HG02840 (cell line): ENCODE data around the gene ADCY1.

Source experiments
- ATAC-seq: cut with Tn5 transposase; IDR thresholded peaks from one replicate; pipeline ENCODE4 v1.9.1; 2021; ENCODE audit warnings: mild to moderate bottlenecking, moderate library complexity, moderate number of reproducible peaks; ENCODE audit not compliant: unreplicated experiment, low FRiP score

ADCY1 gene

DNA sequence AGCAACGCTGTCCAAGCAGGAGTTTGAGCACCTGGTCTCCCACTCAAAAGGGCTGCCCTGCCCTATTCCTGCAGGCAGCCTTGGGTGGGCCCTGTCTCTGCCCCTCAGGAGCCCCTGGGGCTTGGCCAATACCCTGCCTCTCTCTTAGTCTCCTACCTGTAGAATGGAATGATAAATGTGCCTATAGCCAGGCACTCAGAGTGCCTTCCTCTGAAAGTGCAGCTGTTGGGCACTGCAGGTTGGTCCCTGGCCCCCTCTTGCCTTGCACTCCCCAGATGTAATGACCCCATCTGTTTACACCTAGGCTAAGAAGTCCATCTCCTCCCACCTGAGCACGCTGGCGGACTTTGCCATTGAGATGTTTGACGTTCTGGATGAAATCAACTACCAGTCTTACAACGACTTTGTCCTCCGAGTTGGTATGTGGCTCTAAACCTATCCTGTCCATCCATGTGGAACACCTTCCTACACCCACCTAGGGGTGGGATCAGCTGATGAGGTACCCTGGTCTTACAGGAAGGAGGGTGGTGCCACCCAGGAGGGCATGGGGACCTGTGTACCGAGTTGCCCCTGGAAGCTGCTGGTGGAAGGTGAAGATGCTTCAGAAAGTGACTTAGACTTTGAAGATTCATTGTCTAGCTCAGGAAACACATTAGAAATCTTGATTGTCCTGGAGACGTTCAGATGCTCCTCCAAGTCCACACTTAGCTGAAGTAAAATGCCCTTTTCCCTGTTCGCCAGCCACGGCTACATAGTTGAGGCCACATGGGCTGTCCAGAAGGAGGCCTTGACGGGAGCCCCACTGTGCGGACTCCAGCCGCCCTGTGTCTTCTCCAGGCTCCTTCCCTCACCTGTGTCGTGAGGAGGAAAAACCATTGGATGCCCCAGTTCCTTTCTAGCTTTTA, 134.1 kb downstream of the ADCY1 start:
- no peak for ATAC-seq

DNA sequence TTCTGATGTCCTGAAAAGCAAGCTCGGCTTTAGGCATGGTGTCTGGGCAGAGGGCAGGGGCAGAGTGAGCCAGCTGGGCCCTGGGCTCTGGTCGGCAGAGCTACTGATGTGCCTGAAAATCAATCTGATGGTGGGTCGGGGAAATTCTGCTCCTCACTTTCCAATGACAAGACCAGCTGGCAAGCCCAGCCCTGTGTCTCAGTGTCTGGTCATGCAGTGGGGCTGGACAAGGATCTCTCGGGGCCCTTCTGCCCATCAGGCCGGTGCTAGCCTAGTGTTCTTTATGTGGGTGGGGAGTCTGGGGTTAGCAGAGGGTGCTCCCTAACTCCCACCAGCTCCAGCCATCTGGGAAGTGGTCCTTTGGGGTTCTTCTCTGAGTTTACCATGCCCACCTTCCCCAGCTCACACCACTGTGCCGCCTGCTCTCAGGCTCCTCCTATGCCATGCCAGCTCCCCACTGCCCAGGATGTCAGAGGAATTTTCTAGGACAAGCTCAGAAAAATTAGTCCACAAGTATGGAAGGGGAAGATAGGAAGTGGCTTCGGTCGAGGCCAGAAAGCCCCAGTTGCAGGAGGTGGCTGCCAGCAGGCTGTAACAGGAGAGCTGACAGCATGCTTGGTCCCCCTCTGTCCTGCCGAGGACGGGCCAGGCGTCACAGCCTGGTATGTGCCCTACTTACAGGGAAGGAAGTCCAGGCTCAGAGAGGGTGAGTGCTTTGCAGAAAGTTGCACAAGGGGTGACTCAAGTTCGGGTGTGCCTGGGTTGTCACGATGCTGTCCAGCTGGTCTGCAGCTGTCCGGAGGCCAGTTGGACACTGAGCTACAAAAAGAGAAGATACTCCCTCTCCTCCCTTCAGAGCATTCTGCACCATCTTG, 135.2 kb downstream of the ADCY1 start:
- ATAC-seq: no peak

DNA sequence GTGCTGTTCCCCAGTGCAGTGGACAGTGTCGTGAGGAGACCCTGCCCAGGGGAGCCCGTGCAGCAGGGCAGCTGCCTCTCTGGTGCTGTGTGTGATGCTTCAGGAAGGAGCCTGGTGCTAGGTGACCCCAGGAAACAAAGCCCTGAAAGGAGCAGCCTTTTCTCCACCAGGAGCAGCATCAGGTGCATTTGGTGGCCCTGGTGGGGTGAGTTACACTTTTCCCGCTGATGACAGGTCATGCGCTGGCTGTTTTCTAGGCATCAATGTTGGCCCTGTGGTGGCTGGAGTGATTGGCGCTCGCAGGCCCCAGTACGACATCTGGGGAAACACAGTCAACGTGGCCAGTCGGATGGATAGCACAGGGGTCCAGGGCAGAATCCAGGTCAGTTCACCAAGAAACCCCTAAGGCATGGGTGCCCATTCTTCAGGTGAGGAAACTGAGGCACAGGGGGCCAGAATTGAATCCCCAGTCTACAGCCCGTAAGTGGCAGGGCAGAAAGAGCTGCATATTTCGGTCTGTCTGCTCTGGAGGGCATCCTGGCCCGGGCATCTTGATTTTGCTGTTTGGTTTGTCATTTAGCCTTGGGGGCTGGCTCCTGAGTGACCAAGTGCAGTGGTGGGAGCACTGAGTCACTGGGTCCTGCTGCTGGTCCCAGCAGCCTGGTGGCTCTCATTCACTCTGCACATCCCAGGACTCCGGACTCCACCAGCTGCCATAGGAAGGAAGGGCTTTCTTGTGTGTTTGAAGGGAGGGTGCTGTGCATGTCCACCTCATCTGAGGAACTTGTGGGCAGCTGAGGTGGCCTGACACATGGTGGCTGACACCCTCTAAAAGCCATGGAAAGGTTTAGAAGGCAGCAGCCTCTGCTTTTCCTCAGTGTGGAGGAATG, 136.3 kb downstream of the ADCY1 start:
- ATAC-seq: no peak

DNA sequence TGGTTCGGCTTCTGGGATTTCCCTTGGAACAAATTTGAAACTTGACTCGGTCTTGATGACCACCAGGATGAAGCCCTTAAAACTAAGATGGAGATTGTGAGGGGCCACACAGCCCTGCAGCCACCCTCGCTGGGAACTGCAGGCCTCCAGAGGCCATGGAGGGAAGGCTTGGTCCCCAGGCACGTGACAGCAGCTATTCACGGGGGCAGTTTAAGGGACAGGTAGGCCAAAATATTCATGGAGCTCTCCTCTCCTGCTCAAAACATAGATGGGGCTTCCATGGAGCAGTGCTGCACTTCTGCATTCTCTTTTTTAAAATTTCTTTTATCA, 137.0 kb downstream of the ADCY1 start:
- ATAC-seq: no peak

DNA sequence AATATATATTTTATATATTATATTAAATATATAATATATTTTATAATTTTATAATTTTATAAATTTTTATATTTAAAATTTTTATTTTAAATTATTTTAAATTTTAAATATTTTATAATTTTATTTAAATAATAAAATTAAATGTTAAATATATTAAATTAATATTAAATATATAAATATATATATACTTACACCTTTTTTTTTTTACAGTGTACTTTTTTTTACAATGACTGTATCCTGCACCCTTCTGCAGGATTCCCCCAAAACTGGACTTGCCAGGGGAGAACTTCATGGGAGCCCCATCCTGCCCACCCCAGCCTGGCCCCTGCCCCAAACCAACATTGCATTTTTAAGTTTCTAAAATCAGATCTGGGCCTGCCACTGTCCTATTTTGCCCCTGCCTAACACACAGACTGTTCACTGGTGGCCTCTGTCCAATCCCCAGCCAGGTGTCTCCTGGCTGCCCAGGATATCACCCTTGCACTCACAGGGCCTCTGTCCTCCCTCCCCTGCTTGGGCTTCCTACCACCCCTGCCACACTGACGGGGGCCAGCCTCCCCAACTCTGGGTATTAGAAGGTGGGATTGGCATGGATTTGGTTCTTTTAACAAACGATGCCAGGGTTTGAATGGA, 138.0 kb downstream of the ADCY1 start:
- no peak for ATAC-seq

DNA sequence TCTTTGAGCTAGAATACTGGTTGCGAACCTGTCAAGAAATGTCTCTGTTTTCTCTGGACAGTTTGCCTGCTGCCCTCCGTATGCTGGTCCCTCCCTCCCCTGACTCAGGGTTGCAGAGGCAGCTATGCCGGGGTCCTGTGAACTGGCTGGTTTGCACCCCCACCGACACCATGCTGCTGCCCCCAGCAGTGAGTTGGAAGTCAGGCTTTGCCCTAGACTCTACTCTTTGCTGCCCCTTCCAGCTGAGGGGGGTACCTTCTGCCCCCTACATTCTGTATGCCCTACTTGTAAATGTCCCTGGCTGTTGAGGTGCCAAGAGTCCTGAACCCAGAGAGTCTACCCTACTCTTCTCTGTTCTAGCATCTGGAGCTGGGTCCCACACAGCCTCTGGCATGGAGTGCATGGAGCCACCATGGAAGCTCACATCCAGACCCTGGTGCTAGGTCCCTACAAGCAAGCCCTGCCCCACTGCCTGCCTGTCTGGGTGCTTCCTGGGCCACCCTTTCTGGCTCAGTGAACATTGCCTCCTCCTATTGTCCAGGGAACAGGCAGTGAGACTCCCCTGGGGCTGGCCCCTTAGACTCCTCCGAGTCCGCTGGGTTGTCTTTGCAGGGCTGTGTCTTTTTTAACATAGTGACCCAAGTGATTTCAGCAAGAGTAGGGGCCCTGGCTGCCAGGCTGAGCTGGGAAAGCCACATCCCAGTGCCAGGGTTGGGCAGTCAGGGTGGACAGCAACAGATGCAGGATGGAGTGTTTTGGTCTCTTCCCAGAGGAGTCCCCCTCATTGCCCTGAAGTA, 138.9 kb downstream of the ADCY1 start:
- no peak for ATAC-seq

DNA sequence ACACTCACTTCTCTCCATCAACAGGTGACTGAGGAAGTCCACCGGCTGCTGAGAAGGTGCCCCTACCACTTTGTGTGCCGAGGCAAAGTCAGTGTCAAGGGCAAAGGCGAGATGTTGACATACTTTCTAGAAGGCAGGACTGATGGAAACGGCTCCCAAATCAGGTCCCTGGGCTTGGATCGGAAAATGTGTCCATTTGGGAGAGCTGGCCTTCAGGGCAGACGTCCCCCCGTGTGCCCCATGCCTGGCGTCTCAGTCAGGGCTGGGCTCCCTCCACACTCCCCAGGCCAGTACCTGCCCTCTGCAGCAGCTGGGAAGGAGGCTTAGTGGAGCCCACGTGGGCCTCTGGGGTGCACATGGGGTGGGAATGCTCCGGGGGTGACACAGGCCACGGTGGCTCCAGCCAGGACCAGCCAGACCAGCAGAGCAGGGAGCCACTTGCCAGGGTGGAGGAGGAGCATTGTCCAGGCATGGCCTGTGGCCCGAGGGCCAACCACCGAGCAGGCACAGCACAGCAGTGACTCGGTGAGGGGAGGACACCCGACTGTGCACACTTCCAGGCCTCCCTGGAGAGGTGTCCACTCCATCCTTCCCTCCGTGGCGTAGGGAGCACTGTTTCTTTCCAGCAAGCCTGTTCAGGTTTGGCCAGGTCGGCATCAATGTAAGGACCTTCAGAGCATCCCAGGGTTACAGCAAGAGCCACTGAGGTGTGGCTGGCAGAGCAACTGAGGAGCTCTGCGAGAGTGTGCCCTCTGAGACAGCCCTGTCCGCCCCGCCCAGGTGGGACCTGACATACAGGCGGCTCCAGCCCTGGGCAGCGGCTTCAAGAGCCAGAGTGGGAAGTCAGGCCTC, 139.7 kb downstream of the ADCY1 start:
- ATAC-seq: no peak

DNA sequence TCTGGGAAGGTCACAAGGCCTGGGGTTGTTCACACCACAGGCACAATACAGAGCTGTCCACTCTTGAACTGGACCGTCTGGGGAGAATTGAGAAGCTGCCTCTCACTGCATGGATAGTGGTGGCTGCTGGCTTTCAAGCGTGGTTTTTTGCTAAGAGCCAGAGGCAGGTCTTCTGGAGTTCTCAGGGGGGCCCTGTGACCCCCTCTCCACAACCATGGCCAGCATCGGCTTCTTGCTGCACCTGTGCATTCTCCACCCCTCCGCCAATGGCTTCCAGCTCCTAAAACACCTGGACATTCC, 140.3 kb downstream of the ADCY1 start:
- no peak for ATAC-seq

DNA sequence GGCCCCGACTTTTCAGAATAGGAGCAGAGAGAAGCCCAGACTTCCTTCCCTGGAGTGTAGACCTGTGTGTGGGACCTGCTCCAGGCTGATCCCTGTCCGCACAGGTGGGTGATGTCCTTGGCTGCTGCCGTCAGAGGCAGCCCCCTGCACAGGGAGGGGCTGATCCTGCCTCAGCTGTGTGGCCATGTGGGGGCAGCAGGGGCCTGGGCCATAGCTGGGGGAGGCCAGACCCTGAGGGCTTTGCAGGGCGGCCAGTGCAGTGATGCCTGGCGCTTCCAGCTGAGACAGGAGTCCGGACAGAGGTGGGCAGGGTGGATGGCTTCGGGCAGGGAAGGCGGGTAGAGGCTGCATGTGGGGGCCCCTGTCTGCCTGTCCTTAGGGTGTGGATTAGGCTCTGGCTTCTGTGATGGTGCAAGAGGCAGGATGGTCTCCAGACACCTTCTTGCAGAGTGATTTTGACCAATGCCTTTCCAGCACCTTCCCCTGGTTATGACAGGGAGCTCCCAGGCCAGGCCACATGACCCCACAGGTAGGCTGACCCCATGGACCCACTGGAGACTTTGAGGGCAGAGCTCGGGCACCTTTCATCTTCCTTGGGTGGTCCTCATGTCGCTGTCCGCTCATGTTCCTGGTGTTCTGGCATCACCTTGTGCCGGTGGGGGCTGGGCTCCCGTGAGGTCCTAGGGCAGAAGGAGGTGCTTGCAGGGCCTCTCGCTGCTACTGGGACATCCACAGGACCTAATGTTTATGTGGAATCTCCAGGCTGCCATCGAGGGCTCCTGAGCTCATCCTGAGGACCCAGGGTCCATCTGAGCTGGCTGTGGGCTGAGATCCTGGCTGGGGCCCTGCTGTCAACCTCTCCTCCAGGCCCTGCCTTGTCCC, 141.5 kb downstream of the ADCY1 start:
- ATAC-seq: no peak

DNA sequence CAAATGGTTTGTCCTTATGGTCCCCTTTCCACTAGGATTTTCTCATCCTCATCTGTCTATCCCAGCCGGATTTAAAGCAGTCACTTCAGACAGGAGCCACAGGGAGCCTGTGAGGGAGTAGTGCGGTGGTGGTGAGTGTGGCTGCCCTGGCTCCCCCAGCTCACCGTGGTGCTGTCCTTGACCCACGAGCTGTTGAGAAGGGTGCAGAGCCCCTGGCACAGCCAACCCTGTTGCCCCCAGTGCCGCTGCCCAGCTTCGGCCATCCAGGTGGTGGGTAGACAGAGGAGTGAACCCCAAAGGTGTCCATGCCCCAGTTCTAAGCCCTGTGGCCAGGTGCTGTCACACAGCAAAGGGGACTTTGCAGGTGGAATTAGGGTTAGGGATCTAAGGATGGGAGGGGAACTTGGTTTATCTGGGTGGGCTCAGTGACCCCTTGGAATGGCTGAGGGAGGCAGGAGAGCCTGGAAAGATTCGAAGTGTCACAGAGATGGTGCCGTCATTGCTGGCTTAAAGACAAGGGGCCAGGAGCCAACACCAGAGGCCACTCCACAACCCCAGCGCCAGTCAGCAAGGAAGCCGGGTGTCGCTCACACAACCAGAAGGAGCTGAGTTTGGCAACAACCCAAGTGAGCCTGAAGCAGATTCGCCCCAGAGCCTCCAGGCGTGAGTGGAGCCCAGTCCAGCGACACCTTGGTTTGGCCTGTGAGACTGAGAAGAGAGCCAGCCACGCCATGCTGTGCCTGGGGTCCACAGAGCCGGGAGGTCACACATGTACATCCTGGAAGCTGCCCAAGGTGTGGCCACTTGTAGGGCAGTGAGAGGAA, 142.4 kb downstream of the ADCY1 start:
- ATAC-seq: no peak

DNA sequence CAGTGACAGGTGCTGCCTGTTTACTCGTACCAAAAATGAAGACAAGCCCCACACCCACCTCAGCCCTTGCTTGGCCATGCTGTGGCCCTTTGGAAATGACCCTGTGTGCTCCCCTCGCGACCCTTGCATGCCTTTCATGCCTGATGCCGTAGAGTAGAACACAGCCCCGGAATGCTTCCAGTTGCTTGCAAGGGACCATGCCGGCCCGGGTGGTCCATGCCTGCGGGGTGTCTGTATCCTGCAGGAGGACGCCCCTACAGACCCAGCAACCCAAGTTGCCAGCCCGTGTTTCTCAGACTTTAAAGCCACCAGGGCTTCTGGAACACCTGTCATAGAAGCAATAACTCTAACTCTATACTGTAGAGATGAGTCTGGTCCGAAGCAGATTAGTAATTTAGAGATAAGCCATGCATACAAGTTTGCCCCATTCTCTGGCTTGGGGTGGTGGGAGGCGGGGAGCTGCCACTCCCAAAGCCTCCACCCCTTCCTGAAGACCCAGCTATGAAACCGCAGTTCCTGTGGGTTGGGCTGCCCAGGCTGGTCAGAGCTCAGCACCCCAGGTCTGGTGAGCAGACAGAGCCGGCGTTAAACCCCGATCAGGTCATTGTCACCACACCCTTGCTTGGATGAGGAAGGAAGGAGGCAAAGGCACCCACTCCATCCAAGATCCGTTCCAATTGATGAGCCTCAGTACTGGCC, 143.5 kb downstream of the ADCY1 start:
- ATAC-seq: no peak

DNA sequence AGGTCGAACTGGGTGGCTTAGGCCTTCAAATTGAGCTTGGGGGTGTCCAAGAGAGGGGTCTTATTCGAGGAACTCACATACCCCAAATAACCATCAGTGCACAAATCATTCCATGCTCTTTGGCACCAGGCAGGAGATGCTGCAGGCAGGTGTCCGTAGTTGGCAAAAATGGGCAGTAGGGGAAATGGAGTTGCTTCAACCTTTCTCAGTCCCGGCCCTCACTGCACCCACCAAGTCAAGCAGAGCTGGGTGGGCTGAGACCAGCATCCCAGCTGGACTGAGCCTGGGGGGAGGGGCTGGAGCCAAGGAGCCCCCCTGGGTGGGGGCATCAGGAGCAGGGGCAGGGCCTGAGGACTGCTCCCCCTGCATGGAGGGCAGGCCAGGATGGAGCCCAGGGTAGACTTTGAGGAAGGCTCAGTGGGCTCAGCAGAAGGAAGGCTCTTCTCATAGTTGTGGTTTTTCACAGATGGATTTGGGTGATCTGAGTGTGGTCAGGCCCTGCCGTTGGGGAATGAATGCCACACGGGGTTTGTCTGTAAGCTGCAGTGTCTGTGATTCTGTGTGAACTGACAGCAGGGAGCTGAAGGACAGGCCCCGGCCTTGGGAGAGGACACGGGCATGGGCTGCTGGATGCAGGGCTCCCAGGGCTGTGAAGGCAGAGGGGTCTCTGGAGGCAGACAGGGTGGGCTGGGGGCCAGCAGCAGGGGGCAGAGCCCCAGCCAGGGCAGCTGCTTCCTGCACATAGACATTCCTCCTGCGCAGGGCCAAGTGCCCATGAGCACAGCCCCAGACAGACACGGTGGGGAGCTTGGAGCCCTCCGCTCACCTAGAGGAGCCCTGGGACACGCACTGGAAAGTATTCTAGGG, 144.5 kb downstream of the ADCY1 start:
- ATAC-seq: no peak

DNA sequence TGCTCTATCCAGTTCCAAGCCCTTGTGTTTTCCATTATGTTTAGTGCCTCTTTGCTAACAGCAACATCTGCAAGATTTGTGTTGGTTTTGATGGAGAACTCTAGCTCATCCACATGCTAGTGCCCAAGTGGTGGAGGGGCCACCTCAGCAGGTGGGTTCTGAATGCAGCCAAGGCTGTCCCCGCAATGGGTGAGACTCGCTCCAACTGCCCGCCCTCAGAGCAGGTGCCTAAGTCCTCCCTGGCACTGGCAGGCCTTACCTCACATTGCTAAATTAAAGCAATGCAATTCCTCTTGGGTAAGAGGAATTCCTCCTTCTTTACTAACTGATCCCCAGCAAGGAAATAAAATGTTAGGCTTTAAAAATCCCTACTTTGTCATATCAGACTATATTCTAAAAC, 146.8 kb downstream of the ADCY1 start:
- no peak for ATAC-seq

DNA sequence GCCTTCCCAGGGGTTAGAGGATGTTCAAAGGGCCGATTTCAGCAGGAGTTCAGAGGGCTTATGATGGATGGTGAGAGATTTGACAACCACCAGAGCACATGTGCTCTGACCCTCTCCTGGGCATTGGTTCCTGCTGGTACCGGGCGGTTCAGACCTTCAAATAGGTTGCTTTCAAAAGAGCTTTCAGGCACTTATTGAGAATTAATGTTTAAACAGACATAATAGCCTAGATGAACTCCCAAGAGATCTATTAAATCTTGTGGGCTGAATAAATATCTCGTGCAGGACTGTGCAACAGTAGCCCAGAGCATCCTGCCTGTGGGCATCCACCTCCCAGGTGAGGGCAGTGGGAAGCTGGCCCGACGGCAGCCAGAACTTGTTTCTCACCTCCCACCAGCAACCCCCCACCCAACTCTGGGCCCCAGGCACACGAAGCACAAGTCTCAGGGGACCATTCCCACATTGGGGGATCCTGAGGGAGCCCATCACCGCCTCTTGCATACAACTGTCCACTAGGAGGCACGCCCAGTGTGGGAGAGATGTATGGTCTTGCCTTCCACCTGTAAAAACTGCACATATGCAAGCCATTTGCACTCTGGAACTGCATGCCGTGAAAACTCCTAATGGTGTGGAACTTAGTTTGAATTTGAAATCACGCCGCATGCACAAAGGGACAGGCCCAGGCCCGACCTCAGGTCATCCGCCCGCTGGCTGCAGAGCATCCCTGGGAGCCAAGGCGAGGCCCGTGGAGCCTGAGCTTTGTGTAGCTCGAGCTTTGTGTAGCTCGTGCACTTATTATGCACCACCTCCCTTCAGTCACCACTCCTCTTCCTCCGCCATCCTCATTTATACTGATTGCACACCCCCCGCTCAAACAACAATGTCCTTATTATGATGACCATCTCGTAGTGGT, 147.8 kb downstream of the ADCY1 start:
- no peak for ATAC-seq
